Bronchus fibroblast of lung (primary cell): ENCODE results near the gene CWH43. TPM values are rescaled to one million over a fixed set of nuclear protein-coding genes. Genes with fewer than 3 reads are reported as not detected.

Source experiments
- total RNA-seq: library from RNA; depleted of rRNA; stranded (reverse); fragments of >200 nt; gene quantifications from 2 replicates; pipeline ENCODE4 v1.2.3, GENCODE V29; 2015

The CWH43 gene
- not detected in 2 replicates for total RNA-seq

DNA sequence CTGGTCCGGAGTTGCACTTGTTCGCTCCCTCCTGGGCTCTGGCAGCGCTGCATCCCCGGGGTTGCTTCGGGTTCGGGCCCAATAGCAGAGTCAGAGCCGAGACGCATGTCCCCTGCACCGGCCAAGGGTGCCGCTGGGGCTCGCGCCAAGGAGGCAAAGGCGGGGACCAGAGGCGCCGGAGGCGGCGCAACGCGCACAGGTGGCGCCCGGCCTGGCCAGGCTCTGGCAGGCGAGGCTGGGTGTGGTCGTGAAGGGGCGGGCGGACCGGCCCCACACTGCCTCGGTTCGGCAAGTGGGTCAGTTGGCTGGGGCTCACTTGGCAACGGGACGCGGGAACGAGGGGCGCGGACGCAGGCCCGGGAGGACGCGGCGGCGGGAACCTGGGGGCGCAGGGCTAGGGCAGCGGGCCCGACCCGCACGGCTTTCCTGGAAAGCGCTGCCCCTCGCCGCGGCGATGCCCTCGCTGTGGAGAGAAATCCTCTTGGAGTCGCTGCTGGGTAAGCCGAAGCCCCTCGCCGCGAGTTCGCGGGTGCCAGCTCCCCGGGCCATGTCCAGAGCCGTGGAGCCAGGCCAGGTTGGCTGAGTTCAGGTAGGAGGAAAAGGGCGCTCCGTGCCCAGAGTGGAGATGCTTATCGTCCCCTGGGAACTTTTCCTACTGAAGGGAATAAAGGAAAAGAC lies at the start of gene CWH43:
Gene CWH43 (plus strand): TSS at position 300 of the 678 bp plus-strand sequence. CDS start 155 bp downstream, at position 455.

Other genes with a start within 250 kb of the CWH43 start
- gene FRYL, start 206.0 kb upstream of the CWH43 start, total RNA-seq, result 13.2 and 16.1 TPM in 2 replicates
- 96.8 and 123 TPM in 2 replicates for gene OCIAD1, start 155.2 kb upstream of the CWH43 start, total RNA-seq
- gene OCIAD2, start 79.5 kb upstream of the CWH43 start, total RNA-seq, result 31.1 and 39.5 TPM in 2 replicates